ENCODE data around the gene CFAP45. TPM values are rescaled to one million over a fixed set of nuclear protein-coding genes. Genes with fewer than 3 reads are reported as not detected.

Gene CFAP45
- total and polyA plus RNA-seq, 2 experiments from 2014 or later: 0.36 TPM; not detected in 1

DNA sequence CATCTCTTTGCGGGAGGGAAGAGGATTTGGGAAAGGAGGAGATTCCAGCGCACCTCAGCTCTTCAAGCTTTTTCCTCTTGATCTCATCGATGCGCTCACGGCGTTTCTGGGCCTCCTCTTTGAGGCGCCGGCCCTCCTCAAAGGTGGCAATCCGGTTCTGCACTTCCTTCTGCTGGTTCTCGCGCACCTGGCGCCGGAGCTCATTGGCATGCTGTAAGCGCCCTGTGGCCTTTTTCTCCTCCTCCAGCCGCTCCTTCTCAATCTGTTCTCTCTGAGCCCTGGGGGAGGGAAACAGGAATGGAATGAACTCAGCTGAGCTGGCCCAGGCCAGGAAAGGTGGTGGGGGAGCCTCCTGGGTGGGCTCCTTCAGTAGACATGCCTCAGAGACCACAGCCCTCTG, 27.1 kb downstream of the CFAP45 start (continued):
- TF ChIP-seq, protein P1, sequence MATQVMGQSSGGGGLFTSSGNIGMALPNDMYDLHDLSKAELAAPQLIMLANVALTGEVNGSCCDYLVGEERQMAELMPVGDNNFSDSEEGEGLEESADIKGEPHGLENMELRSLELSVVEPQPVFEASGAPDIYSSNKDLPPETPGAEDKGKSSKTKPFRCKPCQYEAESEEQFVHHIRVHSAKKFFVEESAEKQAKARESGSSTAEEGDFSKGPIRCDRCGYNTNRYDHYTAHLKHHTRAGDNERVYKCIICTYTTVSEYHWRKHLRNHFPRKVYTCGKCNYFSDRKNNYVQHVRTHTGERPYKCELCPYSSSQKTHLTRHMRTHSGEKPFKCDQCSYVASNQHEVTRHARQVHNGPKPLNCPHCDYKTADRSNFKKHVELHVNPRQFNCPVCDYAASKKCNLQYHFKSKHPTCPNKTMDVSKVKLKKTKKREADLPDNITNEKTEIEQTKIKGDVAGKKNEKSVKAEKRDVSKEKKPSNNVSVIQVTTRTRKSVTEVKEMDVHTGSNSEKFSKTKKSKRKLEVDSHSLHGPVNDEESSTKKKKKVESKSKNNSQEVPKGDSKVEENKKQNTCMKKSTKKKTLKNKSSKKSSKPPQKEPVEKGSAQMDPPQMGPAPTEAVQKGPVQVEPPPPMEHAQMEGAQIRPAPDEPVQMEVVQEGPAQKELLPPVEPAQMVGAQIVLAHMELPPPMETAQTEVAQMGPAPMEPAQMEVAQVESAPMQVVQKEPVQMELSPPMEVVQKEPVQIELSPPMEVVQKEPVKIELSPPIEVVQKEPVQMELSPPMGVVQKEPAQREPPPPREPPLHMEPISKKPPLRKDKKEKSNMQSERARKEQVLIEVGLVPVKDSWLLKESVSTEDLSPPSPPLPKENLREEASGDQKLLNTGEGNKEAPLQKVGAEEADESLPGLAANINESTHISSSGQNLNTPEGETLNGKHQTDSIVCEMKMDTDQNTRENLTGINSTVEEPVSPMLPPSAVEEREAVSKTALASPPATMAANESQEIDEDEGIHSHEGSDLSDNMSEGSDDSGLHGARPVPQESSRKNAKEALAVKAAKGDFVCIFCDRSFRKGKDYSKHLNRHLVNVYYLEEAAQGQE (IDR thresholded peaks at IDR 0.05; ENCODE audit: unreplicated experiment): no peak

DNA sequence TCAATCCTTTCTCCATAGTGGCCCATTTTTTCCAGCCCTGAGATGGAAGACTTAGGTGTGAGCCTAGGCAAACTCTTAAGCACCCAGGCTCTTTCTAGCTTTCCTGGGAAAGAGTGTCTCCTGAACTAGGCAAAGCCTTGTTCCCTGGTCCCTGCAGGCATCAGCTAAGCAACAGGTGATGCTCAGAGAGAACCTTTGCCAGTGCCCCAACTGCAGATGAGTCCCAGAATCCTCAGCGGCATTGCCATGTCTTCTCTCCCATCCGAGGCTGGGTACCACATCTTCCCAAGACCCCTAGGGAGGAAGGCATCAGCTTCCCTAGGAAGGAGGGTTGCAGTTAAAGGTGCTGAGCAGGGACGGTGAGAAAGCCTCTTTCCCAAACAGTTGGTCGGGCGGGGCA, 29.3 kb downstream of the CFAP45 start:
- H3K36me3 ChIP-seq (ENCODE audit: insufficient read depth): no peaks in the 10 kb centered on the region; the same call in 1 of the 2 replicates
- no peak overlapping the region for H3K4me3 ChIP-seq
- H3K27me3 Mint-ChIP-seq (ENCODE audit: insufficient read depth, low read depth, poor library complexity): peaks cover 3% of the 10 kb centered on the region
- no peak overlapping the region for H3K4me3 Mint-ChIP-seq
- H3K27me3 ChIP-seq (ENCODE audit: insufficient read depth): no peaks in the 10 kb centered on the region
- H3K79me2 ChIP-seq (replicated peaks; ENCODE audit: insufficient read depth): no peaks in the 10 kb centered on the region
- no peaks in the 10 kb centered on the region for H3K9me3 Mint-ChIP-seq
- no peak overlapping the region for H2AFZ ChIP-seq
- no peaks in the 10 kb centered on the region for H3F3A ChIP-seq (replicated peaks; ENCODE audit: low read depth)
- no peak for DNase-seq (ENCODE audit: low spot score)
- peaks cover 7% of the 10 kb centered on the region for H3K4me1 Mint-ChIP-seq
- no peaks in the 10 kb centered on the region for H3K36me3 Mint-ChIP-seq (ENCODE audit: low read depth)
- no peak overlapping the region for H3K4me2 ChIP-seq
- no peak for ATAC-seq
- H3K9me2 ChIP-seq (ENCODE audit: insufficient read depth): no peaks in the 10 kb centered on the region; the same call in 1 of the 2 replicates
- H4K20me1 ChIP-seq (replicated peaks; ENCODE audit: insufficient read depth): no peaks in the 10 kb centered on the region
- no peak overlapping the region for H3K27ac ChIP-seq (ENCODE audit: low read depth)
- no peak overlapping the region for H3K27ac Mint-ChIP-seq
- H3K4me1 ChIP-seq (ENCODE audit: insufficient read depth): no peaks in the 10 kb centered on the region
- TF ChIP-seq CREB1 (CRISPR knock-in tag; IDR thresholded peaks at IDR 0.05; ENCODE audit: low read depth): no peak
- TF ChIP-seq, protein P2, sequence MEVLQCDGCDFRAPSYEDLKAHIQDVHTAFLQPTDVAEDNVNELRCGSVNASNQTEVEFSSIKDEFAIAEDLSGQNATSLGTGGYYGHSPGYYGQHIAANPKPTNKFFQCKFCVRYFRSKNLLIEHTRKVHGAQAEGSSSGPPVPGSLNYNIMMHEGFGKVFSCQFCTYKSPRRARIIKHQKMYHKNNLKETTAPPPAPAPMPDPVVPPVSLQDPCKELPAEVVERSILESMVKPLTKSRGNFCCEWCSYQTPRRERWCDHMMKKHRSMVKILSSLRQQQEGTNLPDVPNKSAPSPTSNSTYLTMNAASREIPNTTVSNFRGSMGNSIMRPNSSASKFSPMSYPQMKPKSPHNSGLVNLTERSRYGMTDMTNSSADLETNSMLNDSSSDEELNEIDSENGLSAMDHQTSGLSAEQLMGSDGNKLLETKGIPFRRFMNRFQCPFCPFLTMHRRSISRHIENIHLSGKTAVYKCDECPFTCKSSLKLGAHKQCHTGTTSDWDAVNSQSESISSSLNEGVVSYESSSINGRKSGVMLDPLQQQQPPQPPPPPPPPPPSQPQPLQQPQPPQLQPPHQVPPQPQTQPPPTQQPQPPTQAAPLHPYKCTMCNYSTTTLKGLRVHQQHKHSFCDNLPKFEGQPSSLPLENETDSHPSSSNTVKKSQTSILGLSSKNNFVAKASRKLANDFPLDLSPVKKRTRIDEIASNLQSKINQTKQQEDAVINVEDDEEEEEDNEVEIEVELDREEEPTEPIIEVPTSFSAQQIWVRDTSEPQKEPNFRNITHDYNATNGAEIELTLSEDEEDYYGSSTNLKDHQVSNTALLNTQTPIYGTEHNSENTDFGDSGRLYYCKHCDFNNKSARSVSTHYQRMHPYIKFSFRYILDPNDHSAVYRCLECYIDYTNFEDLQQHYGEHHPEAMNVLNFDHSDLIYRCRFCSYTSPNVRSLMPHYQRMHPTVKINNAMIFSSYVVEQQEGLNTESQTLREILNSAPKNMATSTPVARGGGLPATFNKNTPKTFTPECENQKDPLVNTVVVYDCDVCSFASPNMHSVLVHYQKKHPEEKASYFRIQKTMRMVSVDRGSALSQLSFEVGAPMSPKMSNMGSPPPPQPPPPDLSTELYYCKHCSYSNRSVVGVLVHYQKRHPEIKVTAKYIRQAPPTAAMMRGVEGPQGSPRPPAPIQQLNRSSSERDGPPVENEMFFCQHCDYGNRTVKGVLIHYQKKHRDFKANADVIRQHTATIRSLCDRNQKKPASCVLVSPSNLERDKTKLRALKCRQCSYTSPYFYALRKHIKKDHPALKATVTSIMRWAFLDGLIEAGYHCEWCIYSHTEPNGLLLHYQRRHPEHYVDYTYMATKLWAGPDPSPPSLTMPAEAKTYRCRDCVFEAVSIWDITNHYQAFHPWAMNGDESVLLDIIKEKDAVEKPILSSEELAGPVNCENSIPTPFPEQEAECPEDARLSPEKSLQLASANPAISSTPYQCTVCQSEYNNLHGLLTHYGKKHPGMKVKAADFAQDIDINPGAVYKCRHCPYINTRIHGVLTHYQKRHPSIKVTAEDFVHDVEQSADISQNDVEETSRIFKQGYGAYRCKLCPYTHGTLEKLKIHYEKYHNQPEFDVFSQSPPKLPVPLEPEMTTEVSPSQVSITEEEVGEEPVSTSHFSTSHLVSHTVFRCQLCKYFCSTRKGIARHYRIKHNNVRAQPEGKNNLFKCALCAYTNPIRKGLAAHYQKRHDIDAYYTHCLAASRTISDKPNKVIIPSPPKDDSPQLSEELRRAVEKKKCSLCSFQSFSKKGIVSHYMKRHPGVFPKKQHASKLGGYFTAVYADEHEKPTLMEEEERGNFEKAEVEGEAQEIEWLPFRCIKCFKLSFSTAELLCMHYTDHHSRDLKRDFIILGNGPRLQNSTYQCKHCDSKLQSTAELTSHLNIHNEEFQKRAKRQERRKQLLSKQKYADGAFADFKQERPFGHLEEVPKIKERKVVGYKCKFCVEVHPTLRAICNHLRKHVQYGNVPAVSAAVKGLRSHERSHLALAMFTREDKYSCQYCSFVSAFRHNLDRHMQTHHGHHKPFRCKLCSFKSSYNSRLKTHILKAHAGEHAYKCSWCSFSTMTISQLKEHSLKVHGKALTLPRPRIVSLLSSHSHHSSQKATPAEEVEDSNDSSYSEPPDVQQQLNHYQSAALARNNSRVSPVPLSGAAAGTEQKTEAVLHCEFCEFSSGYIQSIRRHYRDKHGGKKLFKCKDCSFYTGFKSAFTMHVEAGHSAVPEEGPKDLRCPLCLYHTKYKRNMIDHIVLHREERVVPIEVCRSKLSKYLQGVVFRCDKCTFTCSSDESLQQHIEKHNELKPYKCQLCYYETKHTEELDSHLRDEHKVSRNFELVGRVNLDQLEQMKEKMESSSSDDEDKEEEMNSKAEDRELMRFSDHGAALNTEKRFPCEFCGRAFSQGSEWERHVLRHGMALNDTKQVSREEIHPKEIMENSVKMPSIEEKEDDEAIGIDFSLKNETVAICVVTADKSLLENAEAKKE (CRISPR knock-in tag; IDR thresholded peaks at IDR 0.05): no peak
- no peak for TF ChIP-seq POLR2AphosphoS5 (IDR thresholded peaks at IDR 0.05; ENCODE audit: low read depth)
- no peak for TF ChIP-seq EZH2 (IDR thresholded peaks at IDR 0.05; ENCODE audit: low read depth, unreplicated experiment)
- TF ChIP-seq, protein P3, sequence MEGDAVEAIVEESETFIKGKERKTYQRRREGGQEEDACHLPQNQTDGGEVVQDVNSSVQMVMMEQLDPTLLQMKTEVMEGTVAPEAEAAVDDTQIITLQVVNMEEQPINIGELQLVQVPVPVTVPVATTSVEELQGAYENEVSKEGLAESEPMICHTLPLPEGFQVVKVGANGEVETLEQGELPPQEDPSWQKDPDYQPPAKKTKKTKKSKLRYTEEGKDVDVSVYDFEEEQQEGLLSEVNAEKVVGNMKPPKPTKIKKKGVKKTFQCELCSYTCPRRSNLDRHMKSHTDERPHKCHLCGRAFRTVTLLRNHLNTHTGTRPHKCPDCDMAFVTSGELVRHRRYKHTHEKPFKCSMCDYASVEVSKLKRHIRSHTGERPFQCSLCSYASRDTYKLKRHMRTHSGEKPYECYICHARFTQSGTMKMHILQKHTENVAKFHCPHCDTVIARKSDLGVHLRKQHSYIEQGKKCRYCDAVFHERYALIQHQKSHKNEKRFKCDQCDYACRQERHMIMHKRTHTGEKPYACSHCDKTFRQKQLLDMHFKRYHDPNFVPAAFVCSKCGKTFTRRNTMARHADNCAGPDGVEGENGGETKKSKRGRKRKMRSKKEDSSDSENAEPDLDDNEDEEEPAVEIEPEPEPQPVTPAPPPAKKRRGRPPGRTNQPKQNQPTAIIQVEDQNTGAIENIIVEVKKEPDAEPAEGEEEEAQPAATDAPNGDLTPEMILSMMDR (conservative IDR thresholded peaks at IDR 0.05; ENCODE audit: low read depth in 2 of 2): no peak
- TF ChIP-seq ZNF114 (CRISPR knock-in tag; IDR thresholded peaks at IDR 0.05): no peak
- TF ChIP-seq ZNF331 (CRISPR knock-in tag; IDR thresholded peaks at IDR 0.05; ENCODE audit: low read depth): no peak
- TF ChIP-seq, protein P1 (IDR thresholded peaks at IDR 0.05; ENCODE audit: unreplicated experiment): no peak
- TF ChIP-seq JUNB (IDR thresholded peaks at IDR 0.05; ENCODE audit: unreplicated experiment): no peak
- TF ChIP-seq STAT1 (IDR thresholded peaks at IDR 0.05; ENCODE audit: unreplicated experiment): no peak

Measured in GM23338 (cell line).